Loucy (cell line): ENCODE results near the gene SPRR2B.

Experiments used
- H2AFZ ChIP-seq: fragments of 200-600 bp; sonication (generic); 2 replicates; pipeline ENCODE4 v1.6.0; 2016; ENCODE audit warnings: antibody characterized with exemption, mild to moderate bottlenecking, low read length, moderate library complexity
- H3F3A ChIP-seq: fragments of 200-600 bp; 2 replicates; pipeline ENCODE4 v1.6.0; 2016; ENCODE audit warnings: antibody characterized with exemption, low read depth, mild to moderate bottlenecking
- H3K27me3 ChIP-seq: fragments of 200-600 bp; sonication (generic); 2 replicates; pipeline ENCODE4 v1.6.1; 2014; ENCODE audit warnings: low read length, mild to moderate bottlenecking; ENCODE audit not compliant: insufficient read depth, poor library complexity, severe bottlenecking
- H3K36me3 ChIP-seq: fragments of 200-600 bp; sonication (generic); 2 replicates; pipeline ENCODE4 v1.6.1; 2016; ENCODE audit warnings: low read length; ENCODE audit not compliant: insufficient read depth
- H3K4me1 ChIP-seq: fragments of 200-600 bp; sonication (generic); 2 replicates; pipeline ENCODE4 v1.5.1; 2014; ENCODE audit warnings: low read length, mild to moderate bottlenecking; ENCODE audit not compliant: insufficient read depth, poor library complexity, severe bottlenecking
- H3K4me2 ChIP-seq: fragments of 200-600 bp; sonication (generic); 2 replicates; pipeline ENCODE4 v1.6.0; 2014; ENCODE audit warnings: antibody characterized with exemption, low read length, low read depth, mild to moderate bottlenecking; ENCODE audit not compliant: poor library complexity, severe bottlenecking
- H3K4me3 ChIP-seq: fragments of 200-600 bp; sonication (generic); 2 replicates; pipeline ENCODE4 v1.5.1; 2014; ENCODE audit warnings: low read length, mild to moderate bottlenecking, mixed read lengths; ENCODE audit not compliant: poor library complexity, severe bottlenecking
- H3K79me2 ChIP-seq: fragments of 200-600 bp; sonication (generic); 2 replicates; pipeline ENCODE4 v1.6.1; 2014; ENCODE audit warnings: low read length; ENCODE audit not compliant: insufficient read depth
- H3K9ac ChIP-seq: fragments of 200-600 bp; sonication (generic); 2 replicates; pipeline ENCODE4 v1.6.0; 2014; ENCODE audit warnings: mild to moderate bottlenecking, low read depth, low read length, moderate library complexity; ENCODE audit not compliant: poor library complexity, severe bottlenecking
- H3K9me2 ChIP-seq: fragments of 200-600 bp; sonication (generic); replicated peaks from 2 replicates; pipeline ENCODE4 v1.6.1; 2016; ENCODE audit warnings: low read depth, low read length, mixed read lengths
- H3K9me3 ChIP-seq: fragments of 200-600 bp; sonication (generic); 2 replicates; pipeline ENCODE4 v1.6.1; 2014; ENCODE audit warnings: mild to moderate bottlenecking, antibody characterized with exemption, low read length, low read depth; ENCODE audit not compliant: insufficient read depth
- H4K20me1 ChIP-seq: fragments of 200-600 bp; sonication (generic); 2 replicates; pipeline ENCODE4 v1.6.0; 2014; ENCODE audit warnings: antibody characterized with exemption, low read length, mild to moderate bottlenecking; ENCODE audit not compliant: insufficient read depth, poor library complexity, severe bottlenecking
- CTCF ChIP-seq: fragments of 200-600 bp; sonication (generic); conservative IDR thresholded peaks from 2 replicates; pipeline ENCODE4 v1.5.1; 2014; ENCODE audit warnings: mild to moderate bottlenecking, antibody characterized with exemption, low read length
- EZH2phosphoT487 ChIP-seq: fragments of 200-600 bp; IDR thresholded peaks from 2 replicates; pipeline ENCODE4 v1.6.1; 2018; ENCODE audit warnings: antibody characterized with exemption, mild to moderate bottlenecking, moderate library complexity, borderline replicate concordance

The SPRR2B gene

GRCh38 chr1:153032677-153033308, 38.6 kb downstream of the SPRR2B start:
- no peak overlapping the region for H3K4me2 ChIP-seq
- H3K9me2 ChIP-seq: no peaks in the 10 kb centered on the region
- no peak overlapping the region for H3K4me3 ChIP-seq
- TF ChIP-seq EZH2phosphoT487 (no peak), CTCF (peak; percentile 33; the same call in 1 of the 2 replicates)
- H3K79me2 ChIP-seq: no peaks in the 10 kb centered on the region
- no peaks in the 10 kb centered on the region for H3K27me3 ChIP-seq
- H4K20me1 ChIP-seq: no peaks in the 10 kb centered on the region
- no peak overlapping the region for H2AFZ ChIP-seq
- no peaks in the 10 kb centered on the region for H3F3A ChIP-seq
- H3K9ac ChIP-seq: no peak overlapping the region
- no peaks in the 10 kb centered on the region for H3K4me1 ChIP-seq
- no peaks in the 10 kb centered on the region for H3K9me3 ChIP-seq
- H3K36me3 ChIP-seq: no peaks in the 10 kb centered on the region

GRCh38 chr1:153032073-153032472, 39.3 kb downstream of the SPRR2B start:
- Histone ChIP-seq H3K79me2 (no peaks in the 10 kb centered on the region), H3K27me3 (no peaks in the 10 kb centered on the region), H4K20me1 (no peaks in the 10 kb centered on the region), H2AFZ (no peak overlapping the region), H3F3A (no peaks in the 10 kb centered on the region), H3K9ac (no peak overlapping the region), H3K4me2 (no peak overlapping the region), H3K4me1 (no peaks in the 10 kb centered on the region), H3K4me3 (no peak overlapping the region), H3K36me3 (no peaks in the 10 kb centered on the region), H3K9me2 (no peaks in the 10 kb centered on the region), H3K9me3 (no peaks in the 10 kb centered on the region)
- TF ChIP-seq EZH2phosphoT487: no peak
- TF ChIP-seq CTCF: no peak

GRCh38 chr1:153030895-153031294, 40.5 kb downstream of the SPRR2B start, which contains the start of gene SPRR1B:
TSS of gene SPRR1B (plus strand) at chr1:153031203. CDS start at chr1:153032346, 1,143 bp downstream.
- no peaks in the 10 kb centered on the region for H3K9me3 ChIP-seq
- no peak within 1 kb of the TSS for H3K9ac ChIP-seq
- TF ChIP-seq CTCF: no peak
- no peak for TF ChIP-seq EZH2phosphoT487
- no peaks in the 10 kb centered on the region for H3K27me3 ChIP-seq
- H3K4me1 ChIP-seq: no peaks in the 10 kb centered on the region
- no peak within 1 kb of the TSS for H2AFZ ChIP-seq
- H3K4me3 ChIP-seq: no peak within 1 kb of the TSS
- H3K4me2 ChIP-seq: no peak within 1 kb of the TSS
- no peaks in the 10 kb centered on the region for H4K20me1 ChIP-seq
- no peaks in the 10 kb centered on the region for H3K9me2 ChIP-seq
- no peaks in the 10 kb centered on the region for H3F3A ChIP-seq
- H3K36me3 ChIP-seq: no peaks in the 10 kb centered on the region
- H3K79me2 ChIP-seq: no peaks in the 10 kb centered on the region
